ENCODE data around the gene TAS1R3.

TAS1R3 gene

DNA sequence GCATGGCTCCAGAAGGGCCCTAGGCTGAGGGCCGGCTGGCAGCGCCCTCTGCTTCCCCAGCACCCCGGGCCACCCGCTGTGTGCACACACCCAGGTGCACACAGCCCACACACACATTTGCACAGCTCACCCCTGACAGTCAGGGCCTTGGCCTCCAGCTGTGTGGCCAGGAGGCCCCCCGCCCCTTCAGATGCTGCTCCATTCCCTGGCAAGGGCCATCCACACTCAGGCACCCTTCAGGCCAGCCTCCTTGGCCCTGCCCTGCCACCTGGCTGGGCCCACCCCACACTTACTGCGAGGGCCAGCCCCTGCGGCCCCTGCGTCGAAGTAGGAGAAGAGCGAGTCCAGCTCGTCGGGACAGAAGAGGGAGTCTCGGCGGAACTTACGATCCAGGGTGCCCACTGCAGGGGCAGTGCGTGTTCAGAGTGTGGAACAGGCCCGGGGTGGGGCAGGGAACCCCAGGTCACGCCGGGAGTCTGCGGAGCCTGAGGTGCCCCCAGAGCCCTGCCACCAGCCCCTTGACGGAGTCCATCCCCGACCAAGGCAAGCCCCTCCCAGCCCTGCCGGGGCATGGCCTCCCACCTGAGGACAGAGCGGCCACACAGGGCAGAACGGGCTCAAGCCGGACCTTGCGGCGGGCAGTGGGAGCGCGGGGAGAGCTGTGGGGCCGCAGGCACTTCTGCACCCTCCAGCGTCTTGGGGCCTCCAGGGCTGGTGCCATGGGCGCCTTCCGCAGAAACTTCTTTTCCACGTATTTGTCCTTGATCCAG lies 35.7 kb upstream of the TAS1R3 start:
- DNase-seq, result no peak

DNA sequence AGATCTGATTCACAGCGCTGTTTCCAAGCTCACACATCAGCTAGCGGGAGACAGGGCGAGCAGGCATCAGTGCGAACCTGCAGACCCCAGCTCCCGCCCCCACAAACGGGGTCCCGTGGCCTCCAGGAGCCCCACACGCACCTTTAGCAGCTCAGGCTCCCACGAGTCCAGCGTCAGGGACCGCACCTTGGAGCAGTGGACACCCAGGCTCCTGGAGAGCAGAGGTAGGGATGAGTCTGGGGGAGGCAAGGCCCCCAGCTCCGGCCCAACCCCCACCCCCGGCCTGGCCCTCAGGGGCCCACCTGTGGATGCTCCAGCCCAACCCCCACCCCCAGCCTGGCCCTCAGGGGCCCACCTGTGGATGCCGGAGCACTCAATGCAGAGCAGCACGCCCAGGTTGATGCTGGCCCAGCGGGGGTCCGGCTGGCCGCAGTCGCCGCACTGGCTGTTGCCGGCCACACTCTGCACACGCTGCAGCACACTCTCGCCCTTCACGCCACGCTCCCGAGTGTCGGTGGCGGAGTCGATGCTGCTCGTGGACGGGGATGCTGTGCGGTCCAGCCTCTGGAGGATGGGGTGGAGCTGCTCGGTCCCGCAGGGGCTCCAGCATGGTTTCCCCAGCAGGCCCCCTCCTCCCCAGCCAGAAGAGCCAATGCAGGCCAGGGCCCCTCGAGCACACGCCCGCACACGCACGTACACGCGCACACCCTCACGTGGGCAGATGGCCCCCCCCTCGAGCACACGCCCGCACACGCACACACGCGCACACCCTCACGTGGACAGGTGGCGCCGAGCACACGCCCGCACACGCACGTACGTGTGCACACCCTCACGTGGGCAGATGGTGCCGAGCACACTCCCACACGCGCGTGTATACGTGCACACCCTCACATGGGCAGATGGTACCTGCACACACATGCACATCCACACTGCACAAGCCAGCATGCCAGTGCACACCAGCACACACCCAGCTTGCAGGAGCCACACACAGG lies 34.7 kb upstream of the TAS1R3 start:
- DNase-seq, result no peak

DNA sequence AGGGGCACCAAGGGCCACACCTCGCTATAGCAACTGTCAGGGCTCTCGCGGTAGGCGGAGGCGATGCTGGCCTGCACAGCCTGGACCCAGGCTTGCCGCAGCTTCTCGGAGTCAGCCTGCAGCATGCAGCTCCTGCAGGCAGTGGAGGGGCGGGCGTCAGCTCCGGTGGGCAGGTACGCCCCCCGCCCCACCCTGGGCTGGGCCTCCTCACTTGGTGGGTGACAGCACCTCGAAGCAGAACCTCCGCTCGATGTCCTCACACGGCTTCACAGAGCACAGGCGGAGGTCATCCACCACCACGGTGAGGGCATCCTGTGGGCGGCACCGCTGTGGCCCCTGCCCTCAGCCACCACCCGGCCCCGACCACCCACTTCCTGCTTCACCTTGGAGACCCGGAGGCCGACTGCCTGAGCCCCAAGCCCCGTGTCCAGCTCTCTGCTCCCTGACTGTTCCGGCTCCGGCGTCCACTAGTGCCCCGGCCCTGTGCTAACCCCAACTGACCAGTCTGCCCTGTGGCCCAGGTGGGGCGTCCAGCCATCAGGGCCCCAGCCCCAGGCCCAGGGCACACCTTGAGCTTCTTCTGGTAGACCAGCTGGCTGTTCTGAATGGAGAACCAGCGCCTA lies 33.2 kb upstream of the TAS1R3 start:
- no peak for DNase-seq

DNA sequence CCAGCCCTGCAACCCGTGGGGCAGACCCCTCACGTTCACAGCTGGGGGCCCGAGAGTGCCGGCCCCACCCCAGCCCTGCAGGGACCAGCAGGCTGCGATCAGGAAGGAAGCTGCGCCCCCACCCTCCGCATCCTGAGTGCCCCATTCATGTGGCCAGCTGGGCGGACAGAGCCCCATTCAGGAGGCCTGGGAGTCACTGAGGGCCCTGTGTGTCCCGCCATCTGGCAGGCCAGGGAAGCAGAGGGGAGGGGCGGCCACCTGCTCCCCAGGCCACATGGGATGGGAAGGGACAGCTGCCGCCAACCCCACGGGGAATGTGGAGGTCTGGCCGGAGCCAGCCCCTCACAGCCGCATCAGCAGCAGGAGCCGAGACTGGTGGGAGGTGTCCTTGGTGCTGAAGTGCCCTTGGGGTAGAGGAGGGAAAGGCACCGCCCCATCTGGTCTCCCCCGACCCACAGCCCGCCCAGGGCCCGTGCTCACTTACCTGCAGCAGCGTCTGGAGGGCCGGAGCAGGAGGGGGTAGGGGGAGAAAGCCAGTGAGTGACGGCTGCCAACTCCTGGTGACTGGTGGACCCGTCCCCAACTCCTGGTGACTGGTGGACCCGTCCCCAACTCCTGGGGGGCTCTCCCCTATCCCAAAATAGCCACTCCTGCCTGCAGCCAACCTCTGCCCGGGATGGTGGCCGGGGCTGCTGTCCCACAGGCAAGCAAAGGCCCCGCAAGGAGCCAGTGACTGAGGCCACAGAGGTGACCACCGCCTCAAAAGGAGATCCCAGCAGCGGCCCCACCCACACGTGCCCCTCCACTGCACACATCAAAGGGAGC lies 32.0 kb upstream of the TAS1R3 start:
- DNase-seq, result no peak

DNA sequence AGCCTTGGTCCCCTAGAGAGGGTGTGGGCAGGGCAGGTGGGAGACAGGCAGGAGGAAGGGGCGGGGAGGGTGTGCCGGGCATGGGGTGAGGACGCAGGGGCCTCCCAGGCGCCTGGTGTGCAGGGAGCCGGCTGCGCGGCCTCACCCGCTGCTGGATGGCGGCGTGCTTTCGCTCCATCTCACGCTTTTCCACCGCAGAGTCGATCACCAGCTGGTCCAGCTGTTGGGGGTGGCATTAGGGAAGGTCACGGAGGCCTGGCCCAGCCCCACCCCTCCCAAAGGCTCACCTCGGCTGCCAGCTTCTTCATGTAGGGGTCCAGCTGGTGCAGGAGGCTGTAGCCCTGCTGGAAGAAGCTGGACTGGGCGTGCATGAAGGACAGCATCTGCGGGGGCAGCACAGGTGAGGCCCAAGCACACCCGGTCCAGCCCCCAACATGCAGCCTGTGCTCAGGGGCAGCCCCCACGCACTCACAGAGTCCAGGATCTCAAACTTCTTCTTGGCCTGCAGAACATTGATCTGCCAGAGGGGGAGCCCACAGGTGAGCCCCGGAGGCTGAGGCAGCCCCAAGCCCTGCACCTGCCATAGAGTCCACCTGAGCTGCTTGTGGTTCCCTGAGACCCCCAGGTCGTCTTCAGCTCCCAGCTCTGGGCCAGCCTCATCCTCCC lies 31.3 kb upstream of the TAS1R3 start:
- DNase-seq, result no peak

DNA sequence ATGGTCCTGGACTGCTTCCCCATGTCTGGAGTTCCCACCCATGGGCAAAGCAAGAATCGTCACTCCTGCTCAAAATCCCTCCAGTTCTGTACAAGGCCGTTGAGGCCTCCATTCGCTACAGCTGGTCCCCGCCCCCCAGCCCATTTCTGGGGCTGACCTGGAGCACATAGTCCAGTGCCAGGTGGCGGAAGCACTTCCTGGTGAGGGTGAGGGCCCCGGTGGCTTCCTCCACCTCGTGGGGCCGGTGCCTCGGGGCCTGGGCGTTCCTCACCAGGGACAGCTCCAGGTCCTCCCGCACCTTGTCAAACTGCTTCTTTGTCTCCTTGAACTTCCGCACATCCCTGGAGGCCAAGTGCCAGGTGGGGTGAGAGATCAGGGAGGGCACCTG lies 30.7 kb upstream of the TAS1R3 start:
- no peak for DNase-seq

DNA sequence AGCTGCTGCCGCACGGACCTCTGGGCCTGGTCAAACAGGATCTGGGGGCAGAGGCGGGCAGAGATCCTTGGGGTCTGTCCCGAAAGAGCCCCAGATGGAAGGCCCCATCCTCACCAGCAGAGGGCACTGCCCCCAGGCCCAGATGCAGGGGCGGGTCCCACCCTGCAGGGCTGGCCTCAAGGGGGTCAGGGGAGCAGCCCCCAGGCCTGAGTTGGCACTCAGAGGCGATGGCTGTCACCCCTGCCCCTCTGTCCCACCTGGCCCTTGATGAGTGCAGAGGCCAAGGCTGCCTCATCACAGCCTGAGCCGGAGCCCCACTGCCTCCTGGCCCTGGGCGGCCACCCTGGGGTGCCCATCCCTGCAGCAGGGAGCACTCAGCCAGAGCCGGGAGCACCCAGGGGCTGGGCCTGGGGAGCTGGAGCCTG lies 29.1 kb upstream of the TAS1R3 start:
- DNase-seq, result no peak

DNA sequence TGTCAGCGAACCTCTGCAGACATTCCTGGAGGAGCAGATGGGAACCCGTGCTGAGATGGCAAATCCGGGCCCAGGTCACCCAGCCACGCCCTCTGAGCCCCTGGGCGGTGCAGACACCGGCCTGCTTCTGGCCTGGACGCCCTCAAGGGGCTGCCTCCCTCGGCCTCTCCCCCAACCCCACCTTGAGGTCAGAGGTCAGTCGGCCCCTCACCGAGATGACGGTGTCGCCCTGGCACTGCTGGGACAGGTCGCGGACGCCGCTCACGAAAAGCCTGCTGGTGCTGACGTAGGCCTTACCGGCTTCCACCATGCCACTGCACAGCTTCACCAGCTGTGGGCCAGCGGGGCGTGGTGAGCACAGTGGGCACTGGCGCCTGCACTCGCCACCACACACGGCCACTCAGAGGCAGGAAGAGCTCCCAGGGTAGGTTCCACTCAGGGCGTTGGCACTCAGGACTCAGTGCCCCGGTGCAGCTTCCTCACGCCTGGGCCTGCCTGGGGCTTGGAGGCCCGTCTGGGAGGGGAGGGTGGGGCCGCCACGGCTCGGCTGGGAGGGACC lies 28.1 kb upstream of the TAS1R3 start:
- DNase-seq, result no peak

DNA sequence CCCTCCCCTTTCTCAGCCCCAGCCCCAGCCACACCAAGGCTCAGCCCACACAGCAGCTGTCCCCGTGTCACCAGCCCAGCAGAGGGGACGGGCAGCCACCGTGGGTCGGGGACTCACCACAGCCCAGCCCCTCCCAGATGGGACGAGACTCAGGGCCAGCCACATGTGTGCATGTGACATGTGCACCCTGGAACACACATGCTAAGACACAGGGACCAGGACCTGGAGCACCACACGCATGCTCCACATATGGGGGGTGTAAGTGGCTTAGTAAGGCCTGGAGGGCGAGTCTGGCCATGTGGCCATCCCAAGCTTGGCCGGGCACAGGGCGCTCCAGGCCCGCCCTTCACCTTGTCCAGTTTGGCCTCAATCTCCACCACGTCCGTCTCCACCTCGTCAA lies 27.3 kb upstream of the TAS1R3 start:
- no peak for DNase-seq

DNA sequence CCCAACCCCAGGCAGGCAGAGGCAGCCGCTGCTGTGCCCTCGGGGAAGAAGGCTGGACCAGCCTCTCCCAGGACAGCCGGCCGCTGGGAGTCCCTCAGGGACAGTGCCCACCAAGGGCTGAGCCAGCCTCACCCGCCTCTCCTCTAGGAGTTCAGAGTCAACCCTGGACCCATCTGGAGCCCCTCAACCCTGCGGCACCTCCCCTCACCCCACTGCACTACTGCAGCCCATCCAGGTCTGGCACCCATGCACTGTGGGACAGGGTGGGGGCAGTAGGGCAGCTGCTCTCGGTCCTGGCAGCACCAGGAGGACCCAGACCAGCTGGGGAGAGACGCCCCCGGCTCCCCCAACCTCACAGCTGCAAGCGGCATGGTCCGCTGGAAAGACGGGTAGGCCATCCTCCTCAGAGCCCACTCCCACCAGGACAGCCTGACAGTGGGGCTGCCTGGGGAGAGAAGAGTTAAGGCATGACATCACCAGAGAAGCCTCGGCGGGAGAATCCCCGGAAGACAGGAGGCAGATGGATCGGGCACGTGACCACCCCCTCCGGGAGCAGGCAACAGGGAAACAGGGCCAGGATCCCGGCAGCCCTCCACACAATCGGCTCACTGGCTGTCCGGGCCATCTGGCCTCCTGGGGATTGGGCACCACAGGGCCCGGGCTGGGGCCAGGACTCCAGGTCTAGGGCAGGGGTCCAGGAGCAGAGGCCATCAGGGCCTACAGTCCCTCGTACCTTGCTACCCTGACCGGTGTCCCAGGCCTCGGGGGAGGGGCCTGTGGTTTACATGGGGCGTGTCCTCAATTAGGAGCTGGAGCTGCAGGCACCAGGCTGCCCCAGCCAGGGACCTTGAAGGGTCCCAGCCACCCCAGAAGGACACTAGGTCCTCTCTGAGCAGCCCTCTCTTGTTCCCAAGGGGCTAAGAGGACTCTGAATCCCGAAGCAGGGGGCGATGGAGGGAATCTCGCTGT lies 26.5 kb upstream of the TAS1R3 start:
- no peak for DNase-seq

DNA sequence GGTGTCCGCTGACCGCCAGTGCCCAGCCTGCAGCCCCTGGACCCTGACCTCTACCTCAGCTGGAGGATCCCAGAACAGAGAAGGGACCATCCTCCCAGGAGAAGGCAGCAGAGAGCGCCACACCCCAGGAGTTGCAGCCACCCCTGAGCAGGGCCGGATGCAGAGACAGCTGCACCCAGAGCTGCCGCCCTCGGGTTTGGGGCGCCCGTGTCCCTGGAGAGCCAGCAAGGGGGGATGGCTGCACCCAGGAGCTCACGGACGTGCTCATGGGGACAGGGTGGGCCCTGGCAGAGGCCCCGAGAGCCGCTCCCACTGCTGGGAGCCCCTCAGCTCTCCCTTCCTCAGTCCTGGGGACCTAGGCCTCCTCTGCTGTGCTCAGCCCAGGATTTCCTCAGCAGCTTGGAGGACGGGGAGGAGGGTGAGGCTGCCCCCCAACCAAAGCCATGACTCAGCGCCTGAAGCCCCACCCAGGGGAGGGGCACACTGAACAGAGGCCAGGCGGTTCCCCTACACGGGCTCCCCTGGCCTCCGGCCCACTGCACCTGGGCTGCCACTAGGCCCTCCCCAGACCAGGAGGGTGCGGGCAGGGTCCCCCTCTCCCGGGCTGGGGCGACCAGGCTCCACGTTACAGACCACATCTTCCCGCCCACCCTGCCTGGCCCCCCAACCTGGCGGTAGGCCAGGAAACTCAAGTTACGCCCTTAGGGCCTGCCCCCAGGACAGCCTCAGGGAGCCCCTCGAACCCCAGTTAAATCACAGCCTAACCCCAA lies 25.6 kb upstream of the TAS1R3 start:
- peak; percentile 63 for DNase-seq

DNA sequence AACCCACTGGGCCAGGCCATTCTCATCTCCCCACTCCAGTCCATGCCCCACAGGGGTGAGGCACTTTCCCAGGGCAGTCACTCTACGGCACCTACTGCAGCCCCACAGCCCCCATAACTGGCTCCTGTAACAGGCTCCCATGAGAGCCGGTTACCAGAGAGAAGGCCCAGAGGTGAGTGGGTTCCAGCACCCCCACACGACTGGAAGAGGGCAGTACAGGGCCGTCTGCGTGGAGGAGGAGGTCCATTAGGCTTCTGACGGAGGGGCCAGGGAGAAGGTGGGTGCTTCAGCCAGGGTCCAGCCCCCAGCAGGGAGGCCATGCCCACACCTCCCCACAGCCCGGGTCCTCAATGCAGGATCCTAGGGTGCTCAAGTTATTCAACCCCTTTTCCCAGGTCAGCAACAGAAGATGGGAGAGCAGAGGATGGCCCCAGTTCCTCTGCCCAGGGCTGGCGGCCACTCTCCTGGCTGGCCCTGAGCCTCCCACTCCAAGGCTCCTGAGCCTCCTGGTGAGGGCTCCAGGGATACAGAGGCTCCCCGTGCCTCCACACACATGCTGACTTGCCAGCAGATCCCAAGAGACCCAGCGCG lies 24.9 kb upstream of the TAS1R3 start:
- DNase-seq, result no peak

DNA sequence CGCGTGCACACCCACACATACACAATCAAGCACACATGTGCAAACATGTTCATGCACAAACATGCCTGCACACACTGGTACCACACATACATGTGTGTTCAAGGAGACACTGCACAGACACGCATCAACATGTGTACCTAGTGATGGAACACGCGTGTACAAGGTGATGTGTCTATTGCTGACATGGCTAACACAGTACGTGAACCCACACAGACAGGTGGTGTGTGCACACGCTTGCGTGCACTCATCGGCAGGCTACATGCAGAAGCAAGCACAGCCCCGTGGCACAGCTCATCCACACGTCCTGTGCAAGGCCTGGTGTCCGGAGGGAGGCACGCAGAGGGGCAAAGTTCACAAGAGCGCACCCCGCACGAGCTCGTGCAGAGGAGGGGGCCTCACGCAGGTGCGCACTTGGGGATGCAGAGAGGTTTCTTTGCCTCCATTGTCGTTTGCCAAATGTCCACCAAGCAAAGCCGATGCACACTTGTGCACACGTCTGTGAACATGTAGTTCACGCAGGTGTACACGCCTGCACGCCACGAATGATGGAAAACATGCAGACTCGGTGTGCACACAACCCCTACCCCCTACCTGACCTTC lies 24.3 kb upstream of the TAS1R3 start:
- DNase-seq, result no peak

DNA sequence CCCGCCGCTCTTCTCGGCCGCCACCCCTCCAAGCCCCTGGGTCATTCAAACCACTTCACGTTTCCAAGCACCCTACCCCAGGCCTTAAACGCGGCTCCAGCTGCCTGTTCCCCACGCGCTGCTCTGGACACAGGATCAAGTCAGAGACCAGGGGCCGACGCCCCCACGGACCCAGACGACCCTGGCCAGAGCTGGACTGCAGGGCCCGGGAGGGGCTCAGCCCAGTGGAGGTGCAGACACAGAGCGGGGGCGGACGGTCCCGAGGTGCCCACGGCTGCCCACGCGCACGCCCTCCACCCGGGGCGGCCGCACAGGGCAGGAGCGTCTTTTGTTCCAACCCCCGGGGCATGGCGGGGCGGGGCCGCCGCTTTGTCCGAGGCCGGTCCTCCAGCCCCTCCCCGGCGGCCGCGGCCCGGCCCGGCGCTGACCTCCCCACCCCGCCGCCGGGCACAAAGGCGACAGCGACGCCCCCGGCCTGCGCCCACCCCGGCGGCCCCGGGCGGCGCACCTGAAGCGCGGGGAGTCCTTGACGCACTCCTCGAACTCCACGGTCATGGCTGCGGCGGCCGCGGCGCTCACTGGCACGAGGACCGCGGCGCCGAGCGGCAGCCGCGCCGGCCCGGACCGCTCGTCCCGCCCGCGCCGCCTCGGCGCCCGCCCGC lies 23.7 kb upstream of the TAS1R3 start:
- DNase-seq, result peak; percentile 38

DNA sequence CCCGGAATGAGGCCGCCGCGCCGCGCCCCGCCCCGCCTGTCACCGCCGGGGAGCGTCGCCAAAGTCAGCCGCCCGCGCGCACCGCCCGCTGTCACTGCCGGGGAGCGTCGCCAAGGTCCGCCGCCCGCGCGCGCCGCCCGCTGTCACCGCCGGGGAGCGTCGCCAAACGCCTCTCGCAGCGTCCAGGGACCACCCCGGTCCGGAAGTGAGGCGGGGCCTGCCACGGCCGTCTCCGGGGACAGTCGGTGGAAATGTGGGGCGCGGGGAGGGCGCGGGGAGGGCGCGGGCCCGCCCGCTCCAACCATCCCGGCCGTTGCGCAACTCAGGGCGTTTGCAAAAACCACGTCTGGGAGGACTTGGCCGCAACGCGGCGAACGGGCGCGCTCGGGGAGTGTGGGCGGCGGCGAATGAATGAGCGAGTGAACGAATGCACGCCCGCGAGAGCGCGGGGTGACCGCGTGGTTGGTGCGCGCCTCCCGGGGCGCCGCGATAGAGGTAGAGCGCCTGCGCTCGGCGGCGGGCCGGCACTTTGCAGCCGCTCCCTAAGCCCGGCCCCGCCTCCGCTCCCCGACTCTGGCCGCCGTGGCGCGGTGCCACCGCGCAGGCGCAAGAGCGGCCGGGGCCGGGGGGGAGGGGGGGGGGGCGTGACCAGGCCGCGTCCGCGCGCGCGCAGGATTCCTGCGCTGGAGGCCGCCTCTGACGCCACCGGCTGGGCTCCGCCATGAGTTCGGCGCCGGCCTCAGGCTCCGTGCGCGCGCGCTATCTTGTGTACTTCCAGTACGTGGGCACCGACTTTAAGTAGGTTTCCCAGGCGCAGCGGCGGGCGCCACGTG lies 22.9 kb upstream of the TAS1R3 start, which contains the start of the genes ACAP3 and PUSL1:
ACAP3 (minus strand) TSS at position 8 of the 833 bp plus-strand sequence. CDS start 115 bp downstream, outside the sequence.
PUSL1 (plus strand) TSS at position 675 of the 833 bp plus-strand sequence; CDS start at position 722, 47 bp downstream.
- DNase-seq, result peak; percentile 88

DNA sequence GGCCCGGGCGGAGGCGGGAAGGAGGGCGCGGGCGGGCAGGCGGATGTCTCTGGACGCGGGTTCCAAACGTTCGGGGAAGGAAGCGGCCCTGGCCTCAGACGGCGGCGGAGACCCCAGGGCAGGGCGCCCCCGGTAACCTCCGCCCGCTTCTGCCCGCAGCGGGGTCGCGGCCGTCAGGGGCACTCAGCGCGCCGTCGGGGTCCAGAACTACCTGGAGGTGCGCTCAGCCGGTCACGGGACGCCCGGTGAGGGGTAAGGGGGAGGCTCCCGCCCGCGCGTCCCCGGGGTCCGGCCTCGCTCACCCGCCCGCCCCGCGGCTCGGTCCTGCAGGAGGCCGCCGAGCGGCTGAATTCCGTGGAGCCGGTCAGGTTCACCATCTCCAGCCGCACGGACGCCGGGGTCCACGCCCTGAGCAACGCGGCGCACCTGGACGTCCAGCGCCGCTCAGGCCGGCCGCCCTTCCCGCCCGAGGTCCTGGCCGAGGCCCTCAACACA lies 22.3 kb upstream of the TAS1R3 start:
- no peak for DNase-seq
